ENCODE results near the gene DMRT1.

DNA sequence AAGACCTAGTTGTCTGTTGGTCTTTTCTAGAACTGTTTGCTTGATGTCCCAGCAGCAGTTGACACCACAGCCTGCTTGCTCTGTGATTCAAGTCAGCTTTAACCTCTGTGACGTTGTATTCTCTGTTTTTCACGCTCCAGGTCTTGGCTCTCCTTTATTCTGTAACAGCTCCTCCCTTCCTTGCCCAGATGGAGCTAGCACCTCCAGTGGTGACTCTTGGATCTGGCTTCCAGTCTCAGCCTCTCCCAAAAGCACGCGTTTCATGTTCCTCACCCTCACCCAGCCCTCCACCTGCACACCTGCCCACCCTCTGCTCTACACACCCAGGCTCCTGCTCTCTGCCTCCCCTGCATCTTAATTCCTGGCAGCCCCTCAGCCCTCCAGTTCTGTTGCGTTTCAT is 50.6 kb downstream of the DMRT1 start:
- no peak for TF ChIP-seq POLR2A (IDR thresholded peaks at IDR 0.05)
- no peak for TF ChIP-seq CTCF (IDR thresholded peaks at IDR 0.05)

Data from upper lobe of left lung (tissue), 4 donors.